Right renal cortex interstitium (tissue), 3 donors: ENCODE measurements around the gene RFXANK. TPM values are rescaled to one million over a fixed set of nuclear protein-coding genes. Genes with fewer than 3 reads are reported as not detected.
"Not testable (repeated sequence)": the region's sequence is repeated elsewhere in the genome, so short reads cannot be mapped to it uniquely, and the experiment has no call there.

ENCODE experiments used
- DNase-seq, 3 donors: peaks; one replicate each; pipeline ENCODE4 v3.0.0-alpha.2; 2013; ENCODE audit warnings: low read depth in 3 of 3, low spot score in 2 of 3
- polyA plus RNA-seq, 3 donors: library from polyadenylated mRNA; unstranded; fragments of 120-200 nt; gene quantifications; one replicate each; pipeline ENCODE4 v1.2.1, GENCODE V29; 2013; ENCODE audit not compliant: insufficient read length in 3 of 3

RFXANK gene
- polyA plus RNA-seq, 3 donors = 51.7 to 68.5 (median 57.1) TPM

DNA sequence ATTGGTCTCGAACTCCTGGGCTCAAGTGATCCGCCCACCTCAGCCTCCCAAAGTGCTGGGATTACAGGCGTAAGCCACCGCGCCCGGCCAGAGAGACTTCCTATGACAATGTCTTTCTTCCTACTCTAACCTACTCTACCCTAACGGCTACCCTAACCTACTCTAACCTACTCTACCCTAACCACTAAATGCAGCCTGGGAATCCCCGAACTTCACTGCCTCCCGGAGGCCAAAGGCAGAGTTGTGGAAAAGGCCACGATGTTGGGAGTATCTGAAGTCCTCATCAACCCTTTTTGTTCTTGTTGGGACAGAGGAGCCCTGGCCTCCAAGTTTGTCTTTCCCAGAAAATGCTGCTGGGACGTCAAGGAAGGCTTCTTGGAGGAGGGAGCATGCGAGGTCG is 12.1 kb downstream of the RFXANK start:
- no peak for DNase-seq

DNA sequence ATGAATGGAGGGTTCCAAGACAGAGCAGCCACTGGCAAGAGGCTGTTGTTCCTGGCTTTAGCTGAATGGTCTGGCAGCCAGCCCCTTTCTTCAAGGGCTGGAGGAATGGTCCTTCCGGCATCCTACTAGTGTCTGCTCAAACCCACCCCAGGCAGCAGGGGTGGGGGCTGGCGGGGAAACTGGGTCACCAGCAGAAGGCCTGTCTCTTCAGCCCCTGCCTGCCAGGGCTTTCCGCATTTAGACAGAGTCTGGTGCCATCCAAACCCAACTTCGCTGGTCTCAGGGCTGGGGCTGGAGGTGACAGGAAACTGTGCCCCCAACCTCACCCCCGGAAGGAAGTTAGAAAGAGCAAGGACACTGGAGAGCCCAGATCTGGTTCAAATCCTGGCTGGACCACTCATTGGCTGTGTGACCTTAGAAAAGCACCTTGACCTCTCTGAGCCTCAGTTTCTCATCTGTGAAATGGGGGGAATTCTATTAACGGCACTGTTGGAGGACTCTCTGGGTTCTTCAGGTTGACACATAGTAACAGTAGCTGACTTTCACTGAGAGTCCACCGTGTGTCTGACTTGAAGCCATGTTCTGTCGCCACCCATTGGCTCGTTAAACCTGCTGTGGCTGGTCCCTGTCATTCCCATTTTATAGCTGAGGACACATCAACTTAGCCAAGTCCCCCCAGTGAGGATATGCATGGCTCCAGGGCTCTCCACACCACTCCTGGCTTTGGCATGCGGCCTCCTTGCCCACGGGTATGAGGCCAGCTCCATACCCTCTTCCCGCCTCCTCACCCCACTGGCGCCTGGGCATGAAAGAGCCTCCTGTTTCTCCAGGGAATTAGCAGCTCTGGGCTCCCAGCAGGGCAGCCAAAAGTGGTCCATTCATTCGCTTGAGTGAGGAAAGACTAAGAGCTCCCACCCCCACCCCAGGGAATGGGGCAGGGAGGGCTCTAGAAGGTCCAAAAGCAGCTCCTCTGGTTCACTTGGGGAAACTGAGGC is 13.7 kb downstream of the RFXANK start:
- DNase-seq = no peak

DNA sequence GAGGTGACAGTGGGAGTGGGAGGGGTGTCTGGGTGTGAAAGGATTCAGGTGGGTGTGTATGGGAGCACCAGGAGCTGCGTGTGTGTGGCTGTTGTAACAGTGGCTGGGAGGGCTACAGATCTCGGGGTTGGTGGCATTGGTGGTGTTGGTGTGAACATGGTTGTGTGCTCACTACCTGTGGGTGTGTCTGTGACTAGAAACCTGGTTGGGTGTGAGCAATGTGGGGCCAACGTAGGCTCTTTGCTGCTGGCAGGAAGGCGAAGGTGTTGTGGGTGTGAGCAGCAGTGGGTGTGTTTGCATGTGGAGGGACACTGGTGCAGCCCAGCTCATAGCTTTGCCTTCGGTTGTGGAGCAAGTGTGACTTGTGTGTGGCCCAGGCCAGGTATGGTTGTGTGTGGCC is 14.9 kb downstream of the RFXANK start:
- no peak for DNase-seq

DNA sequence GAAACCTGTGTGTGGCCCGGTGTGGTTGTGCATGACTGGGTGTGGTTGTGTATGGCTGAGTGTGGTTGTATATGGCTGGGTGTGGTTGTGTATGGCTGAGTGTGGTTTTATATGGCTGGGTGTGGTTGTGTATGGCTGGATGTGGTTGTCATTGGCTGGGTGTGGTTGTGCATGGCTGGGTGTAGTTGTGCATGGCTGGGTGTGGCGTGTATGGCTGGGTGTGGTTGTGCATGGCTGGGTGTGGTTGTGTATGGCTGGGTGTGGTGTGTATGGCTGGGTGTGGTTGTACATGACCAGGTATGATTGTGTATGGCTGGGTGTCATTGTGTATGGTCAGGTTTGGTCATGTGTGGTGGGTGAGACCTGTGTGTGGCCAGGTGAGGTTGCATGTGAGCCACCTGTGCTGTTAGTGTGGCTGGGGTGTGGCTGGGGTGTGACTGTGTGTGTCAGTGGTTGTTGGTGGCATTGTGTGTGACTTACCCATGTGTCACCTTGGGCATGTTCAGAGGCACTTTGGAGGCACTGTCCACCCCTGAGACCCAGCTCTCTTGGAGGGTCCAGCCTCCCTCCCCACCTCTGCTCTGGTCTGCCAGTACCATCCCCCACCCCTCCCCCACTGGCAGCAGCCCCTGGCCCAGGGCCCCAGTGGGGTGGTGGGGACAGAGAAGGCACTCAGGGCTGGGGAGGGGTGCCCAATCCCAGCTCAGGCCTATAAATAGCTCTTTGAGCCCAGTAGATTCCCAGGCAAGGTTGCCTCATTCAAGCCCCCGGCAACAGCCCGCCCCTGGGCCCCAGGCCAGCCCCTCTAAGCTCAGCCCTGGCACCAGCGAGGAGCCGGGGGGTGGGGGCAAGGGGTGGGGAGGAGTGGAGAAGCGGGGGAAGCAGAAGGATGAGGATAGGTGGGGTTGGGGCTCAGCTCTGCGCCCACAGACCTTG is 15.8 kb downstream of the RFXANK start:
- DNase-seq = no peak

DNA sequence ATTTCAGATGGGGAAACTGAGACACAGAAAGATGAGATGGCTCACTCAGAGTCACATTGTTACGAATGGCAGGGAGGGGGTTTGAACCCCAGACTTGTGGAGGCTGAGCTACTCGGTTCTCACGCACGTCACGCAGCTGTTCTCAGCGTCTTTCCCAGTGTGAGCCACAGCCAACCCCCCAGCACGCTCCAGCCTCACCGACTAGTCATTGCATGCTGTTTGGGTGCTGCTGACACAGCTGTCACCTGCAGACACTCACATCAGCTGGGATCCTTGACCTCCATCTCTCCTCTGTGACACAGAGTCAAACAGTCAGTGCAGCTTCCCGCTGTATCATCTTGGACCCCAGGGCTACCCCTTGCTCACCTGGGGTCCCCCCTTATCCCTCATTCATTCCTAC is 17.3 kb downstream of the RFXANK start:
- no peak for DNase-seq

DNA sequence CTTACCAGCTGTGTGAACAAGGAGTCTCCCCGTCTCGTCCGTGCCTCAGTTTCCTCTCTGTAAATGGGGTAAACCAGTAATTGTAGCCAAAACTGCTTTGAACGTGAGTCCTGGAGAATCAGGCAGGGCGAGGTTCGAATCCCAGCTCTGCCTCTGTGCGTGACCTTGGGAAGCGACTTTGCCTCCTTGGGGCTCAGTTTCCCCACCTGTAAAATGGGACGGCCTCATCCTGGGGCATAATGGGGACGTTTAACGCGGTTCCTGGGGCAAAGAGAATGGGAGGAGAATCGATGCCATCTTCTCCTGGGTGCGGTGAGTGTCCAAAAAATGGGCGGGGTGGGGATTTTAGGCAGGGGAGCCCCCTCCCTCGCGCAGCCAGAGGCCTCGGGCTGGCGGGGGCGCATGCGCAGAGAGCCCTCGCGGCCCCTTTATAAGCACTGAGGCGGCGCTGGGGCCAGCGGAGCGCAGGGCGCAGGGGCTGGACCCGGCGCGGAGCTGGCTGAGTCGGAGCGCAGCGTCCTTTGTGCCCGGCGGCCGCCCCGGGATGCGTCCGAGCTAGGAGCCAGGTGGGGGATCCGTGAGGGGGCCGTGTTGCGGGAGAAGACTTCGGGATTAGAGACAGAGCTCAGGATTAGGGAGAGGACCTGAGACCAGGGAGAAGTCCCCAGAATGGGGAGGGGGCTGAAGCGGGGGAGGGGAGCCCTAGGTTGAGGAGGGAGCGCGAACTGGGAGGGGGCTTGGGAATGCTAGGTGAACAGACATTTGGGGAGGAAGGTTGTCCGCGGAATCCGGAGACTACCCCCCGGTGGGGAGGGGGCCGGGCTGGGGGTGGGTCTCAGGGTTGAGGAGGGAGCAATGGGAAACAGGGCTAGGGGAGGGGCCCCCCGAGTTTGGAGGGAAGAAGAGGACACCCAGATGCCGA is 19.7 kb downstream of the RFXANK start, which contains the start of gene NCAN:
Gene NCAN, plus strand, starts transcription at position 460 of the 922 bp plus-strand sequence. CDS start 4,996 bp downstream, outside the sequence.
- no peak for DNase-seq

DNA sequence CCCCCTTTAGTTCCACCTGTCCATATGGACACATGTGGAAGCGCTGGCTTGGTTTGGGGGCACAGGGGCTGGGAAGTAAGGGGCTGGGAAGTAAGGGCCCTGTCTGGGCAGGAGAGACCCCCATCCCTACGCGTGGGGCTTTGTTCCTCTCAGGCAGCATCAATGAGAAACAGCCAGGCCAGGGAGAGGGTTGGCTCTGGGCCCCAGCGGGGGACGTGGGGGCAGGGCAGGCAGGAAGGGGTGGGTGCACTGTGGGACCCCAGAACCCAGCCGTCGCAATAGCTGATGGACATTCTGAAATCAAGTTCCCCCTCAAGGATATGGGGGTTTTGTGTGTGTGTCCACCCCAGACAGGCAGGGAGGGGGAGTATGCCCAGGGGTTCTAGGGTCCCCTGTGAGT is 20.9 kb downstream of the RFXANK start:
- DNase-seq = no peak

DNA sequence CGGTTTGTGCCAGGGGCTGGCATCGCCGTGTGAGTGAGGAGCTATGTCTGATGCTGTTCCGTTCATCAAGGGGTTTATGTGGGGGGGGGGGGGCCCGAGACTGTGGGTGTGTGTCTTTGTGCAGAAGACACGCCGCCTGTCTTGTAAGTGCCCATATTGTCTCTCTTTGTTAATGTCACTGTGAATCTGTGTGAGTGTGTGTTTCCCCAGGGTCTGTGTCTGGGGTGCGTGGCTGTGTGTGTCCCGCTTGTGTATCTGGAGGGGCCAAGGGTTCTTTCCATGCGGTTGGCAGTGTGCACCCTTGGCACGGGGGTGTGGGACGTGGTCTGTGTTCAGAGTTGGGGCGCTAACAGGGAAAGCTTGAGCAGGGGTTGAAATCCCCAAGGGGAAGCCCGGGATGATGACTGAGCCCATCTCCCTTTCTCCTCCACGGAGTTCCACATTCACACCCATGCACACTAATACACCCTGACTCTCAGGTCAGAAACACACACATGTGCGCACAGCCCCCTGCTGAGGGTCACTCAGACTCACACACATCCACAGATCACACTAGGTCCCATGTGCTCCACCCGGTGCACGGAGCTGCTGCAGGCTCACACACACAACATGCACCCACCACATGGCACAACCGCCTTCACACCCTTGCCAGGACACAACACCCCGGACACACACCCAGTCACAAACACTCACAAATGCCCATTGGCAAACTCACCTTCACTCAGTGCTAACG is 21.5 kb downstream of the RFXANK start:
- DNase-seq = no peak

DNA sequence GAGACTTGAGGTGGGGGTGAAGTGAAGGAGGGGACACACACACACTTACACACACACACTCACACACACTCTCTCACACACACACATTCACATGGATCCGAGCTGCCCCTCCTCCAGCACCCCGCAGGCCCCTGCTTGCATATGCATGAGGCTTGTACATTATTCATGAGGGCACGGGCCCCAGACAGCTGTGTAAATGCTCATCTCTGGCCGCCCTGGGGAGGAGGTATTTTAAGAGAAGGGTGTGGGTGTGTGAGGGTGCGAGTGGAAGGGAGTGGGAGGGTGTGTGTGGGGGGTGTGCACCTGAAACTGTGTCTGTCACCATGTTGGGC is 22.1 kb downstream of the RFXANK start:
- DNase-seq = no peak

DNA sequence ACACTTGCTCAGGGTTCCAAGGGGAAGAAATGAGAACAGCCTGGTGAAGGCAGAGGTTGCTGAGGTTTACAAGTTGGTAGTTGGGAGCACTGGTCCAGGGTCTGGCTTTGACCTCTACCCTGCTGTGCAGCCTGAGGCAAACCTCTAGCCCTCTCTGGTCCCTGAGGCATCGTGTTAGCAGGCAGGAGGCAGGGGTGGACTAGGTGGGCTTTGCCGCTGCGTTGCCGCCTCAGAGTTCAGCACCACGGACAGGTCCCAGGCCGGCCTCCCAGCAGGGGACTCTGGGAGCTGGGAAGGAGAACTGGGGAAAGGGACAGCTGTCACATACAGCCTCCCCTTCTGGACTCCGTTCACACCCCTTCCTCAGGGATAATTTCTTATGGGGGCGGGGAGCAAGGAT is 22.8 kb downstream of the RFXANK start:
- no peak for DNase-seq

DNA sequence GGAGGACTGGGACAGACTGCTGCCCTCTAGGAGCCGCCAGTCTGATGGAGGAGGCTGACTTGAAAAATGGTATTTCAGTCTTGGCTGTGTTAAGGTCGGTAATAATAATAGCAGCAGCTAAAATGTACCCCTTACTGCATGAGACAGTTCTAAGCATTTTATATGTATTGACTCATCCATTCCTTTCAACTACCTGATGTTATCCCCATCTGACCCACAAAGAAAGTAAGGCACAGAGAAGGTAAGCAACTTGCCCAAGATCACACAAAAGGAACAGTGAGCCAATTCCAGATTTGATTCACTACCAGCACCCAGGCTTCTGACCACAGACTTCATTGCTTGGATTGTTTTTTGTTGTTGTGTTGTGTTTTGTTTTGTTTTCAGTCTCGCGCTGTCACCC is 23.7 kb downstream of the RFXANK start:
- no peak for DNase-seq

DNA sequence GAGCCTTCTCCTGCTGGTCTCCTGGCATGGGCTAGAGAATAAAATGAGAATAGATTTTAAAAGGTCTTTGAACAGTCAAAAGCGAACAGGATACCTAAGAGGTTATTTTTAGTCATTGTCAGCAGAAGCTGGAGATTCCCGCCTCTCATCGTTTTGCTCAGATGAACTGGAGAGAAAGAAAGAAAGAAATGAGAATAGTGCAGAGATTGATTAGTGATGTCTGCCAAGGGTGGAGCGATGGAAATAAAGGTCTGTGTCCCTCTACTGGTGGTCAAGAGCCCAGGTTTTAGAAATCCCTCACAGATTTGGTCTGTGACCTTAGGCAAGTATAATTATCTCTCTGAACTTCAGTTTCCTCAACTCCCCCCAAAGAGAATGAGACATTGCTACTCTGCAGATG is 25.0 kb downstream of the RFXANK start:
- DNase-seq = no peak

DNA sequence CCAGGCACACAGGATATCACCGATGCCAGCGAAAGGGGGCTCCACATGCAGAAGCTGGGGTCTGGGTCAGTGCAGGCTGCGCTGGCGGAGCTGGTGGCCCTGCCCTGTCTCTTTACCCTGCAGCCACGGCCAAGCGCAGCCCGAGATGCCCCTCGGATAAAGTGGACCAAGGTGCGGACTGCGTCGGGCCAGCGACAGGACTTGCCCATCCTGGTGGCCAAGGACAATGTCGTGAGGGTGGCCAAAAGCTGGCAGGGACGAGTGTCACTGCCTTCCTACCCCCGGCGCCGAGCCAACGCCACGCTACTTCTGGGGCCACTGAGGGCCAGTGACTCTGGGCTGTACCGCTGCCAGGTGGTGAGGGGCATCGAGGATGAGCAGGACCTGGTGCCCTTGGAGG is 26.9 kb downstream of the RFXANK start:
- no peak for DNase-seq

DNA sequence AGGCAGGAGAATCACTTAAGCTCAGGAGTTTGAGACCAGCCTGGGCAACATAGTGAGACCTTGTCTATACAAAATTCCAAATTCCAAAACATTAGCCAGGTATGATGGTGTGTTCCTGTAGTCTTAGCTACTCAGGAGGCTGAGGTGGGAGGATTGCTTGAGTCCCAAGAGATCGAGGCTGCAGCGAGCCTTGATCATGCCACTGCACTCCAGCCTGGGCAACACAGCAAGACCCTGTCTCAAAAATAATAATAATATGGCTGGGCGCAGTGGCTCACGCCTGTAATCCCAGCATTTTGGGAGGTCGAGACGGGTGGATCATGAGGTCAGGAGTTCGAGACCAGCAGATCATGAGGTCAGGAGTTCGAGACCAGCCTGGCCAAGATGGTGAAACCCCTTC is 28.9 kb downstream of the RFXANK start:
- not testable (repeated sequence) for DNase-seq

DNA sequence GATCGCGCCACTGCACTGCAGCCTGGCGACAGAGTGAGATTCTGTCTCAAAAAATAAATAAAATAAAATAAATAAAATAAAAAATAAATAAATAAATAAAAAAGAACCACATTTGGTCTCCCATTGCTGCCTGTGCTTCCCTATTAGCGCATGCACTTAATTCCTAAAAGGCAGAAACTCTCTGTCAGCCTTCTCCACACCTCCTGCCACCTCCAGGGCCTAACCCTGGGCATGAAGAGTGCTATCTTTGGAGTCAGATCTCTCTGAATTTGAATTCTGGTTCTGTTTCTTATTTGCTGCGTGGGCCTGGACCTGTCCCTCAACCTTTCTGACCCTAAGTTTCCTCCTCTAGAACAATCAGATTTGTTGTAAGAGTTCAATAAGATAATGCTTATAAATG is 31.0 kb downstream of the RFXANK start:
- no peak for DNase-seq

DNA sequence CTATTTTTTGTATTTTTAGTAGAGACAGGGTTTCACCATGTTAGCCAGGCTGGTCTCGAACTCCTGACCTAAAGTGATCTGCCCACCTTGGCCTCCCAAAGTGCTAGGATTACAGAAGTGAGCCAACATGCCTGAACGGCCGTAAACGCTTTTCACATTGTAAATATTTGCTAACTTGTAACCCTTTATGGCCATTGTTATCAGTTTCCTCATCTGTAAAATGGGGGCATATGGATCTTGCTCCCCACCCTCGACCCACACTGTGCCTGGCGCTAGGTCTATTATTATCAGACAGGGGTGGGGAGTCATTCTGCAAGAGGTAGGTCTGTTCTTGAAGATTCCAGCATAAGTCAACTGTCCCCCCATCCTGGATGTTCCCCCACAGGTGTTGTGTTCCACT is 31.6 kb downstream of the RFXANK start:
- DNase-seq = no peak

DNA sequence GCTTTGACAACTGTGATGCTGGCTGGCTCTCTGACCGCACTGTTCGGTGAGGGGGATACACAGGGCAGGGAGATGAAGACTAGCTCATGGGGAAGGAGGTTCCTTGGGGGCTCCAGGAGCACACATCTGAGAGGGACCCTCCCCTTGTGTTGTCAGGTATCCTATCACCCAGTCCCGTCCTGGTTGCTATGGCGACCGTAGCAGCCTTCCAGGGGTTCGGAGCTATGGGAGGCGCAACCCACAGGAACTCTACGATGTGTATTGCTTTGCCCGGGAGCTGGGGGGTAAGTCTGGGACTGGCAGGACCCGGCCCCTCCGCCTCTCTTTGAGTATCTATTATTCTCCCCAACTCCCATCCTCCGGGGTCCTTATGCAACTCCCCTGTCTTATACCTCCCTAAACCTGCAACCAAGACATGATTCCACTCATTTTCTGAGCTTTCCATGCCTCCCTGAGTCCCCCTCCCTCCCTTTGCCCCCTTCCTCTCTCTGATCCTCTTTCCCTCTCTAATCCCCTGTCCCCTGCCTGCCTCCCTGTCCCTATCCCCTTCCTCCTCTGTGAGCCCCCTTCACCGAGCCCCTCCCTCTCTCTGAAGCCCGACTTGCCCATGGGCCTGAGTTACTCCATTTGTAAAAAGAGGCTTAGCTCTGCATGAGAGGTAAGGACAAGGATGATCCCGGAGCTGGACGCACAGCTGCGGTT is 32.2 kb downstream of the RFXANK start:
- no peak for DNase-seq

DNA sequence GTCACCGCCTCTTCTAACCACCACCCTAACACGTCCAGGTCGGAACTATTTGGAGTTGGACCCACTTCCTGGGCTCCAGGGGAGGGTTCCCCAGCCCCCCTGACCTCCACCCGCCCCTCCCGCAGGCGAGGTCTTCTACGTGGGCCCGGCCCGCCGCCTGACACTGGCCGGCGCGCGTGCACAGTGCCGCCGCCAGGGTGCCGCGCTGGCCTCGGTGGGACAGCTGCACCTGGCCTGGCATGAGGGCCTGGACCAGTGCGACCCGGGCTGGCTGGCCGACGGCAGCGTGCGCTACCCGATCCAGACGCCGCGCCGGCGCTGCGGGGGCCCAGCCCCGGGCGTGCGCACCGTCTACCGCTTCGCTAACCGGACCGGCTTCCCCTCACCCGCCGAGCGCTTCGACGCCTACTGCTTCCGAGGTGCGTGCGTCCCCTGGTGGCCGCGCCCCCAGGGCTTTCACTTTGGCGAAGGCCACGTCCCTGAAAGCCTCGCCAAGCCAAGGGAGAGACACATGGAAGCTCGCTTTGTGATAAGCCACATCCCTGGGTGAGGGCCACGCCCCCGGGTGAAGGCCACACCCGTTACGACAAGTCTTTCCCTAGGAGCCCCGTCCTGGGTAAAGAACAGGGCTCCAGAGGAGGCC is 32.9 kb downstream of the RFXANK start:
- DNase-seq = no peak

DNA sequence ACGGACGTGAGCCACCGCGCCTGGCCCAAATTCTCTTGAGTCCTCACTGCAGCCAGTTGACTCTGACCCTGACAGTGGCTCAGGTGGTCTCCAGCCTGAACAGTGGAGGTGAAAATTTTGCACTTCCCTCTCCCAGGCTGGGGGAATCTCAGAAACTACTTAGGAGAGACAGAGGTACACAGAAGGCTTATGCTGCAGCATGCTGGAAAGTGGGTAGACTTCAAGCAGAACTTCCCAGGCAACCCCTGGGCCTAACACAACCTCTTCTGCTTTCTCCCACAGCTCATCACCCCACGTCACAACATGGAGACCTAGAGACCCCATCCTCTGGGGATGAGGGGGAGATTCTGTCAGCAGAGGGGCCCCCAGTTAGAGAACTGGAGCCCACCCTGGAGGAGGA is 34.1 kb downstream of the RFXANK start:
- DNase-seq = no peak
